Activated naive CD8-positive, alpha-beta T cell (primary cell): ENCODE results near the gene CCDC197.
A peak's percentile ranks its signal among the peaks of the same experiment; 100 is the strongest.

Experiments
- H3K27ac Mint-ChIP-seq: one replicate; pipeline ENCODE4 v1.8.0; 2021; ENCODE audit warnings: mixed read lengths
- H3K27me3 Mint-ChIP-seq: one replicate; pipeline ENCODE4 v1.8.0; 2021; ENCODE audit warnings: mixed read lengths
- H3K36me3 Mint-ChIP-seq: one replicate; pipeline ENCODE4 v1.8.0; 2021; ENCODE audit warnings: mixed read lengths
- H3K4me1 Mint-ChIP-seq: one replicate; pipeline ENCODE4 v1.8.0; 2021; ENCODE audit warnings: low read depth, mixed read lengths
- H3K4me3 Mint-ChIP-seq: one replicate; pipeline ENCODE4 v1.8.0; 2021; ENCODE audit warnings: mild to moderate bottlenecking, mixed read lengths
- H3K9me3 Mint-ChIP-seq: one replicate; pipeline ENCODE4 v1.8.0; 2021; ENCODE audit warnings: low read depth, mixed read lengths

Gene CCDC197

DNA sequence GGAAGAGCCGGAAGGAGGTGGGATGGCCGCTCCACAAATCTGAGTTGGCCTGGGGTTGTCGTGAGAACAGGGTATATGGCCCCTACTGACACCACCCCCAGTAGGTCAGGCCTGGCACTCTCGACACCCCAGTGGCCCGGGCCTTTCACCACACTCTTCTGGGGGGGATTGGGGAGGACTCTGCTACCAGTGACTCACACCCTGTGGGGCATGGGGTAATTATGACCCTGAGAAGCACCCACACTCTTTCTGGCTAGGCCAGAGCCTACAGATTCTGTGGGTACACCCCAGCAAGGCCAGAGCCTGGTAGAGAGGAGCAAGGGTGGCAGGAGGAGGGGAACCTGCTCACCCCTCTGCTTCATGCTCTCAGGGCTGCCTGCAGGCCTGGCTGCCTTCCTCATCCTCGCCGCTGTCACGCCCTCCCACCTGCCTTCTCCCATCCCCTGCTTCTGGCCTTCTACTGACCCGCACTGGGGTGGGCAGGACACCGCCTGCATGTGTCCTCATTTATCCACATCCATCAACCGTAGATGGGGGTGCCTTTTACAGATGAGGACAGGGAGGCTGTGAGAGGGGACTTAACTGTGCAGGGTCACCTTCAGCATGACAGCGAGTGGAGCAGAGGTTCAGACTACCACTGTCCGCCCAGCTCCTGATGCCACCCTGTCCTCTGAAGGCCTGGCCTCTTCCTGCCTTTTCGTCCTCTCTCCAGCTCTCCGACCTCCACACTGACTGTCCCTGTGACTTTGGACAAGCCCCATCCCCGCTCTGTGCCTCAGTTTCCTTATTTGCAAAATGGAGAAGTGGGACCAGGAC is 39.1 kb upstream of the CCDC197 start:
- Mint-ChIP-seq H3K36me3 (peaks cover 3% of the 10 kb centered on the region), H3K27me3 (no peaks in the 10 kb centered on the region), H3K4me1 (peaks cover 84% of the 10 kb centered on the region), H3K9me3 (no peaks in the 10 kb centered on the region), H3K4me3 (peak overlapping the region; percentile 83), H3K27ac (peak overlapping the region; percentile 100)

DNA sequence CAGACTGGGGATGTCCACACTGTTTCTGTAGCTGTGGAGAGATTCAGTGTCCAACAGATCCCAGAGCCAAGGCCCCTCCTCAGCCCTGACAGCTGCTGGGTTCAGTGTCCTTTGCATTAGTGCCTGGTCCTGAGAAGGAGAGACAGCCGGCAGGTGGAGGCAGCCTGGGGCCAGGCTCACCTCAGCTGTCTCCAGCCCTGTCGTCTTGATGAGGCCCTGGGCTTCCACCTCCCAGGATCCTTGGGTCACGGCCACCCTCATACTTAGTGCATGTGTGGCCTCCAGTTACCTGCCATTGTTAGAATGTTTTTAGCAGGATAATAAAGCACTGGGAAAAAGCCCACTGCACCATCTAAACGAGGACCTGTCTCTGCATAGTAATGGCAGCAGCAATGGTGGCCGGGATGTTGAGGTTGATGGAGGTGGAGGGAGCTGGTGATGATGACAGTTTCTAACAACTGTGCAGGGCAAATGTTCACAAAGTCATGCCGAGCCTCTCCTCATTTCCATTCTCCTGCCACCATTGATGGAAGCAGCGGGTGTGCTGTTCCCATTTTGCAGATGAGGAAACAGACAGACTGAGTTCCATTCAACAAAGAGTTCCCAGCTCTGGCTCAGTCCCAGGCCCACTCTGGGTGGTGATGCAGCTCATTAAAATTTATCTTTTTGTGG is 38.4 kb upstream of the CCDC197 start:
- Mint-ChIP-seq H3K4me1 (peaks cover 90% of the 10 kb centered on the region), H3K27me3 (no peaks in the 10 kb centered on the region), H3K4me3 (peak overlapping the region; percentile 83), H3K27ac (peak overlapping the region; percentile 100), H3K36me3 (peaks cover 3% of the 10 kb centered on the region), H3K9me3 (no peaks in the 10 kb centered on the region)

DNA sequence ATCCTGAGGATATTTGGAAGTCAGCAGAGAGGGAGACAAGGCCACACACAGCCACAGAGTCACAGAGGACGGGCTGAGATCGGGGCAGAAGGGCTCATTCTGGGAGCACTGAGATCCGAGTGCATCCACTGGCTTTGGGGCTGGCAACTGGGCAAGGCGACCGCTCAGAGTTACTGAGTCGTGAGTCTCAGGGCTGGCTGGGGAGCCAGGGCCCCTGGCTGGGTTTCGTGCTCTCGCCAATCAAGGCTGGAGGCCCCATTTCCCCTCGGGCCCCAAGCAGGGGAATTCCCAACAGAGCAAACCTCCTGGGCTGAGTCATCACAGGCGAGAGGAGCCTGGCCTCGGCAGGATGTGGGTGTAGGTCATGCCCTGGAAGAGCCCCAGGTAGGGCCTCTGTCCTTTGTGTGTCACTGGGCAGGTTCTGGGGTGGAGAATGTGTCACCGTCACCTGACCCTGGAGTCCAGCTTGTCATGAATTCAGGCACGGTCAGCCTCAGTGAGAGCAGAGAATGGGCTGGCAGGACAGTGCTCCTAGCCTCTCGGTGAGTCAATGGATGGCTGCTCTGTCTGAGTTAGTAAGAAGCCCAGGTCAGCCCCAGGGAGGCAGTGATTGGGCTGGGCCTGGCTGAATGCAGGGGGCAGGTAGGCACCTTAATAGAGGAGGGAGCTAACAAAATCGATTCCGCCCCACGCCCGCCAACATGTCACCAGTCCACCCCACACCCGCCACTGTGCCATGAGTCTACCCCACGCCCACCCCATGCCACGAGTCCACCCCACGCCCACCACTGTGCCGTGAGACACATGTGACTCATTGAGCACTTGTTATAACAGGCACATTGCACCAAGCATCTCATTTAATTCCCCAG is 37.6 kb upstream of the CCDC197 start:
- Mint-ChIP-seq H3K4me1 (peaks cover 93% of the 10 kb centered on the region), H3K36me3 (peaks cover 3% of the 10 kb centered on the region), H3K27ac (peak overlapping the region; percentile 100), H3K27me3 (no peaks in the 10 kb centered on the region), H3K4me3 (peak overlapping the region; percentile 83), H3K9me3 (no peaks in the 10 kb centered on the region)

DNA sequence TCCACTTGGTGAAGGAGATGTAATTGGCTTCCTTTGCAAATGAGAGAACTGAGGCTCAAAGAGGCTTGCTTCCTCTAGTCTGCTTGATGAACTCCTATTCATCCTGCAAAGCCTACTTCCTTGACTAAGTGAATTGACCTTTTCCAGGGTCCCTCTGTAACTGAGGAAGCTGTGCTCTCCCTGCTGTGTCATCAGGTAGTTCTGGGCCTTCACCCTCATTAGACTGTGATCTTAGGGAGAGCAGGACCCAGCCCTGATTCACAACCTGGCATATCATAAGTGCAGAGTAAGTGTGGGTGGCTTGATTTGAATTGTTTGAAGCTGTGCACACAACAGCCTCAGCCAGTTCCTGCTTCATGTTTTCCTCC is 37.0 kb upstream of the CCDC197 start:
- peak overlapping the region; percentile 83 for H3K4me3 Mint-ChIP-seq
- H3K27ac Mint-ChIP-seq: peak overlapping the region; percentile 100
- no peaks in the 10 kb centered on the region for H3K27me3 Mint-ChIP-seq
- H3K9me3 Mint-ChIP-seq: peaks cover 5% of the 10 kb centered on the region
- H3K36me3 Mint-ChIP-seq: peaks cover 3% of the 10 kb centered on the region
- H3K4me1 Mint-ChIP-seq: peaks cover 92% of the 10 kb centered on the region

DNA sequence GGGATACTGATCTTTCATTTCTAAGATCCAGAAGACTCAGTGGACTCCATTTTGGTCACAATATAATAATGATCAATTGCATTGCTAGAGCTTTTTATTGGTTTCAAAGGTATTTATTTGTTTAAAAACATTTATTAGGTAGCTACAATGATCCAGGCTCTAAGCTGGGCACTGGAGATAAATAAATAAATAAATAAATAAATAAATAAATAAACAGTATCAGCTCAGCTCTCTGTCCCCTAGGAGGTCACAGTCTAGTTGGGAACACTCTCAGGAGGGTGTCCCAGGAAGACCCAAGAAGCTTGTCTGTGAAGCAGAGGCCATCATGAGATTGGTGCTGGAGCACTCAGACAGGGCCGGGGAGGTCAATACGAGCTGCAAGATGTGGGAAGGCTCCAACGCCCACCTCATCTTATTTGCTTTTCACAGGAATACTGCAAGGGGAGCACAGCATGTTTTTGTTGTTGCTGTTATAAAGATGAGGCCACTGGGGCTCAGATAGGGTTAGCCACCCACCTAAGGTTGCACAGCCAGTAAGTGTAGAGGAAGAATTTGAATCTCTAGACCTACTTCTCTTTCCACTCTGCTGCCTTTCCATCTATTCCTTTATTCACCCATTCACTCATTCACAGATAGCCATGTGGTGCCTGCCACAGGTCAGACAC is 36.2 kb upstream of the CCDC197 start:
- H3K9me3 Mint-ChIP-seq: peaks cover 6% of the 10 kb centered on the region
- no peaks in the 10 kb centered on the region for H3K27me3 Mint-ChIP-seq
- peaks cover 3% of the 10 kb centered on the region for H3K36me3 Mint-ChIP-seq
- H3K27ac Mint-ChIP-seq: peak overlapping the region; percentile 100
- H3K4me1 Mint-ChIP-seq: peaks cover 91% of the 10 kb centered on the region
- peak overlapping the region; percentile 83 for H3K4me3 Mint-ChIP-seq

DNA sequence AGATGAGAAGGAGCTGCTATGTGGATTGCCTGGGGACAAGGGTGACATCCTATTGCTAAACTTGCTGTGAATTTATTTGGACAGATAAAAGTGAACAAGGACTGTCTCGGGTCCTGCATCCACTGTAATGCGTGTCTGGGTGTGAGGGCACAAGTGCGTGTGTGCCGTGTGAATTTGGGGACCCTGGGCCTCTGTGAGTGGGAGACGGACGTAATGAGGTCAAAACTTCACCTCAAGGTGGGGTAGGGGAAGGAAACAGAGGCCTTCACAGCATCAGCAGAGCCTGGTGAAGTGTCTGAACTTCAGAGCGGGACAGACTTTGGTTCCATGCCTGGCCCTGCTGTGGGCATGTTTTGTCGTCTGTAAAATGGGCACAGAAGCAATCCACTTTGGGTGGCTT is 35.5 kb upstream of the CCDC197 start:
- Mint-ChIP-seq H3K4me1 (peaks cover 91% of the 10 kb centered on the region), H3K4me3 (peak overlapping the region; percentile 63), H3K27ac (peak overlapping the region; percentile 96), H3K9me3 (peaks cover 6% of the 10 kb centered on the region), H3K36me3 (peaks cover 3% of the 10 kb centered on the region), H3K27me3 (no peaks in the 10 kb centered on the region)

DNA sequence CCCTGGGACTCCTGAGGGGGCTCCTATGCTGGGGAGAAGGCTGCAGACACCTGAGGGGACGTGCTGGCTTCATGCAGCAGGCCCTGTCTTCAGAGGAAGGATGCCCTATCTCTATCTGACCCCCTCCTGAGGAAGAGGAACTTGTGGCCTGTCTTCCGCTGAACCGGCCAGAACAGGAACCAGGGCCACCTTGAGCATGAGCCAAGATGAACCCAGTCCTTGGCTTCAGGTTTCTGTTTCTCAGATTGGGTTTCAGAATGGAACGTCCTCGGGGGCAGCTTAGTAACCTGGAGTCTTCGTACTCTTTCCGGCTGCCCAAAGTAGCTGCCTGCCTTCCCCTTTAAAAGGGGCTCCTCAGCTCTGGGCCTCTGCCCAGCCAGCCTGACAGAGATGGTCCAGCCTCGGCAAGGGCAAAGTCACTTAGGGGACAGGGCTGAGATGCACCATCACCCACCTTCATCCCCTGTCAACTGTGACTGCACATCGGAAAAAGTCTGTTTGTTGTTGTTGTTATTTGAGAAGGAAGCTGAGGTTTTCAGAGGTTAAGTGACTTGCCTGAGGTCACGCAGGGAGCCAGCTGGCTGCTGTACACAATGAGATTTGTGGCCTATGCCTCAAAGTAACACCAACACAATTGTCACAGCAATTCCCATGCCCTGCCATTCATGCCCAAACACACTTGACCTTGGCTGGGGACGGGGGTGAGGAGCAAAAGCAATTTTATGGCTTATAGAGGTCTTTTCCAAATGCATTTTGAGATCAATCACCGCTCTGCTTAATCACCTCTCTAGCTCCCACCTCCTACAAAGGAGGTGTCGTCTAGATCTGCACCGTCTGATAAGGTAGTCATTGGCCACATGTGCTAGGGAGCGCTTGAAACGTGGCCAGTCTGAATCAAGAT is 34.1 kb upstream of the CCDC197 start:
- Mint-ChIP-seq H3K4me3 (peak overlapping the region; percentile 70), H3K9me3 (peaks cover 6% of the 10 kb centered on the region), H3K27me3 (no peaks in the 10 kb centered on the region), H3K36me3 (peaks cover 3% of the 10 kb centered on the region), H3K27ac (peak overlapping the region; percentile 95), H3K4me1 (peaks cover 78% of the 10 kb centered on the region)

DNA sequence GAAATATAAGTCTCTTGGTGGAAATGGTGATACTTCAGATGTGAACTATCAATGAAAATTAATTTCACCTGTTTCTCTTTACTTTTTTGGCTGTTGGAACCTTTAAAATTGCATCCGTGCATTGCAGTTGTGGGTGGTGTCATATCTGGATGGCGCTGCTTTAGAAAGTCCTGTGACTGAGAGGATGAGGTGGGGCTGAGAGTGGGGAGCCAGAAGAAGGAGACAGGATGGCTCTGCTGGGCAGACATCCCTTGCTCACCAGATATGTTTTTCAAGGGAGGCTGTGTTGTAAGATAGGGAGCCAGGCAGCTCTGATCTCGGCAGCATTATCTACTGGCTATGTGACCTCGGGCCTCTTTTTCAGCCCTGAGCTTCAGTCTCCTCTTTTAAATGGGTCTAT is 33.4 kb upstream of the CCDC197 start:
- Mint-ChIP-seq H3K27me3 (no peaks in the 10 kb centered on the region), H3K9me3 (peaks cover 6% of the 10 kb centered on the region), H3K36me3 (peaks cover 3% of the 10 kb centered on the region), H3K4me1 (peaks cover 71% of the 10 kb centered on the region), H3K4me3 (peak overlapping the region; percentile 70), H3K27ac (peak overlapping the region; percentile 95)

DNA sequence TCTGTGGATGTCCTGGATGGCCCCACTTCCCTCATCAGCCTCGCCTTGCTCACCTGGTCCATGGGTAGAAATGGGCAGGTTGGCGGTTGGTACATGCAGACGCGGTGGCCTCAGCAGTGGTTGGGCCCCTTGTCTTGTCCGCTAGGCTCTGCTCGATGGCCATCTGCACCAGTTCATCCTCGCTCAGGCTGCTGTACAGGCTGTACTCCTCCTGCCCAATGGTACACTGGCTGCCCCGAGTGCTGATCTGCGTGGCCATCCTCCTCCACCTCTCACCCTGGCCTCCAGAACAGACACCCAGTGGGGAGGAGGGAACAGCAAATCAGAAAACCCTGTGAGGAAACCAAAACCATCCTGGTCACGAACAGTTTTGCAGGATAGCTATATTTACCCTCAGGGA is 32.8 kb upstream of the CCDC197 start:
- H3K27ac Mint-ChIP-seq: peak overlapping the region; percentile 95
- H3K4me1 Mint-ChIP-seq: peaks cover 69% of the 10 kb centered on the region

DNA sequence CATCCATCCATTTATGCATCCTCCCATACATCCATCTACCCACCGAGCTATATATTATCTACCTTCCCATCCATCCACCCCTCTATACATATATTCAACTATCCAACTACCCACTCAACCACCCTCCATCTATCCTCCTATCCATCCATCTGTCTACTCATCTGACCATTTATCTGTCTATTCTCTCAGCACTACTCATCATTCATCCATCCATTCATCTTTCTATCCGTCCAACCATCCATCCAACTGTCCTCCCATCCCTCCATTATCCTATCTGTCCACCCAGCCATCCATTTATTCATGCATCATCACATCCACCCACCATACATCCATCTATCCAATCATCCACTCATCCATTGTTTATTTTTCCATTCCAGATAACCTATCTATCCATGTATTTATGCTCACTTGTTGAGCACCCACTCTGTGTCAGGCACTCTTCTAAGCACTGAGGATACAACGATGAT is 32.2 kb upstream of the CCDC197 start:
- Mint-ChIP-seq H3K36me3 (no peaks in the 10 kb centered on the region), H3K4me3 (no peak overlapping the region), H3K27ac (peak overlapping the region; percentile 74), H3K4me1 (peaks cover 63% of the 10 kb centered on the region), H3K9me3 (peaks cover 6% of the 10 kb centered on the region), H3K27me3 (no peaks in the 10 kb centered on the region)

More for the DNA sequence above, 32.8 kb upstream of the CCDC197 start:
- no peaks in the 10 kb centered on the region for H3K27me3 Mint-ChIP-seq
- H3K9me3 Mint-ChIP-seq: peaks cover 6% of the 10 kb centered on the region
- H3K4me3 Mint-ChIP-seq: no peak overlapping the region
- no peaks in the 10 kb centered on the region for H3K36me3 Mint-ChIP-seq

DNA sequence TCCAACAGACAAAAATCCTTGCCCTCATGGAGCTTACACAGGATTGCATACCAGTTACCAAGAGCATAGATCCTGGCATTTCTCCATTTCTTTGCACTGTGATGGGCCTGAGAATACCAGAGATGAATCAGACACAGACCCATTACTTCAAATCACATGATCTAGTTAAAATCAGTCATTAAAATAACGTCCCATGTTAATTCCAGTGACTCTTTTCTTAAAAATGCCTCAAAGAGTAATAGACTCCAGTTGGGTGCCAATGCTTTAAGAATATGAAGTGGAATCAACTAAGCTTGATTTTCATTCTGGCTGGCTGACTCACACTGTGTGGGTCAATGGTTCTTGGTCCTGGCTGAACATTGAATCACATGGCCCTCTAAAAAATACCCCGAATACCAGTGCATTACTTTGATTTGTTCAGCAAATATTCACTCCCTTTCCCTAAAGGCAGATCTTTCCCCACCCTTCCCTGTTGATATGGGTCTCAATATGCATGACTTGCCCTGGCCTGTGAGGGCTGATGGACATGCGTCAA is 31.7 kb upstream of the CCDC197 start:
- no peaks in the 10 kb centered on the region for H3K36me3 Mint-ChIP-seq
- H3K4me3 Mint-ChIP-seq: no peak overlapping the region
- peaks cover 6% of the 10 kb centered on the region for H3K9me3 Mint-ChIP-seq
- peaks cover 63% of the 10 kb centered on the region for H3K4me1 Mint-ChIP-seq
- peak overlapping the region; percentile 74 for H3K27ac Mint-ChIP-seq
- H3K27me3 Mint-ChIP-seq: no peaks in the 10 kb centered on the region

DNA sequence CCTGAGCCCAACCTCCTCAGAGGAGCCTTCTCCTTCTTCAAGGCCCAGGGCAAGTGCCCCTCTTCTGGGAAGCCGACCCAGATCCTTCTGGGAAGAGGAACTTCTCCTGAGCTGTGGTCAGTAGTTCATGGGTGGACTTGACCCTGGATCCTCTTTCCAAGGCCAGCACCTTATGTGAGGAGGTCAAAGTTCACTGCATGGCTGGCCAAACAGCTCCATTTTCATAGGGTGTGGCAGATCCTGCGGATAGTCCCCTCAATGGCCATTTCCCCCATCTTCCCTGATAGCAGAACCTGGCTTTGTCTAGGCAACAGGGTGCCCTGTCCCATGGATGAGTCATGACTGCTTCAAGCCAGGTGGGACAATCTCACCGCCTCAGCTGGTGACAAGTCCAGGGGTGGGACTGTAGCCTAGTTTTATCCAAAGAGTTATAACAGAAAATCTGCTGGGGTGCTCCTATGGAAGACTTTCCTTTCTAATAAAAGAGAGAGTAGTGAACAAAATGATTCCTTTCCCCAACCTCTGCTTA is 31.1 kb upstream of the CCDC197 start:
- H3K9me3 Mint-ChIP-seq: peaks cover 6% of the 10 kb centered on the region
- peaks cover 65% of the 10 kb centered on the region for H3K4me1 Mint-ChIP-seq
- peak overlapping the region; percentile 16 for H3K27ac Mint-ChIP-seq
- H3K36me3 Mint-ChIP-seq: no peaks in the 10 kb centered on the region
- no peak overlapping the region for H3K4me3 Mint-ChIP-seq
- no peaks in the 10 kb centered on the region for H3K27me3 Mint-ChIP-seq

DNA sequence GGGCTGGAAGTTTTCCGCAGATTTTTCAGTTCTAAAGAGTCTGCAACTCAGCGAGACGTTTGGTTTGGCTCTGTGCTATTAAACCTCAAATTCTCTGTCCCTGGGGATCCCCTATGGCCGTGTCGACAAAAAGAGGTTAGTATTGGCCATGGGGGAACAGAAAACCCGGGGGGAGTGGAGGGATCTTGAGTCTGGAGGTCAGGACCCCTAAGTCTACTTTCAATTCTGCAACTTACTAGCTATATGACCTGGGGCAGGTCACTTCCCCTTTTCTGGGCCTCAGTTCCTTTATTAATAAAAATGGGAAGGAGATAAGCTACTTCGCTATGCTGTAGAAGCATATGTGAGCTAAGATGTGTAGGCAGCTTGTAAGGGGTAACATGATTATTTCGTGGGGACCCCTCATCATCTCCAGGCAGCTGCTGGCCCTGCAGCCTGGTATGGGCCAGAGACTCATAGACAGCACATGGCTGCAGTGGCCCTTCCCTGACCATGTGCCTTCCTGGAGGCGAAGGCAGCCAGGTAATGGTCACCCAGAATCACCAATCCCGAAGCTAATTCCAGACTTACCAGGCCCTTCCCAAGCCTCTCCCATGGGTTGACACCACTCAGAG is 29.4 kb upstream of the CCDC197 start:
- H3K4me1 Mint-ChIP-seq: peaks cover 63% of the 10 kb centered on the region
- H3K27ac Mint-ChIP-seq: peak overlapping the region; percentile 22
- H3K36me3 Mint-ChIP-seq: no peaks in the 10 kb centered on the region
- H3K4me3 Mint-ChIP-seq: no peak overlapping the region
- no peaks in the 10 kb centered on the region for H3K27me3 Mint-ChIP-seq
- H3K9me3 Mint-ChIP-seq: peaks cover 6% of the 10 kb centered on the region
